ENCODE results near the gene IER2. TPM values are rescaled to one million over a fixed set of nuclear protein-coding genes. Genes with fewer than 3 reads are reported as not detected.

IER2 gene
- total and polyA plus RNA-seq, 2 experiments from 2014 or later: 101 to 325 TPM

DNA sequence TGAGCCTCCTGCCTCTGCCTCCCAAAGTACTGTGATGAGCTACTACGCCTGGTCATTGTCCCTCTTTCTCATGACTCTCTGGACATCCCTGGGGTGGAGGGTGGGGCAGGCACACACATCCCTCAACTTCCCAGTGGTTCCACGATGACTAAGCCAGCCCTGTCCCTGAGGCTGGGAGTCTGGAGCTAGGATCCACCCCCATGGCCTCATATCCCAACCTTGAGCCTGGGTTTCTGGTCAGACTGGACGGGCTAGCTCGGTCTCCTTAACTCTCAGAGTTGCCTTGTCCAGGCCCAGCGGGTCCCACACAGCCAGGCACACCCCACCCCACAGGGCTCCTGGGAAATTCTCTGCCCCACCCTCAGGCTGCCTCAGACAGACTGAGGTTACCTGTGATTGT, 19.6 kb downstream of the IER2 start:
- peaks cover 15% of the 10 kb centered on the region for H3K79me2 ChIP-seq
- peak; percentile 70 for DNase-seq (ENCODE audit: low spot score)
- H3K36me3 ChIP-seq (replicated peaks; ENCODE audit: insufficient read depth, low read depth): no peaks in the 10 kb centered on the region
- no peaks in the 10 kb centered on the region for H3K9me2 ChIP-seq (replicated peaks; ENCODE audit: insufficient read depth)
- TF ChIP-seq EZH2 (IDR thresholded peaks at IDR 0.05; ENCODE audit: borderline replicate concordance) (no peak), EZH2phosphoT487 (IDR thresholded peaks at IDR 0.05; ENCODE audit: low read depth, severe bottlenecking, unreplicated experiment) (no peak)
- TF ChIP-seq, protein P1, sequence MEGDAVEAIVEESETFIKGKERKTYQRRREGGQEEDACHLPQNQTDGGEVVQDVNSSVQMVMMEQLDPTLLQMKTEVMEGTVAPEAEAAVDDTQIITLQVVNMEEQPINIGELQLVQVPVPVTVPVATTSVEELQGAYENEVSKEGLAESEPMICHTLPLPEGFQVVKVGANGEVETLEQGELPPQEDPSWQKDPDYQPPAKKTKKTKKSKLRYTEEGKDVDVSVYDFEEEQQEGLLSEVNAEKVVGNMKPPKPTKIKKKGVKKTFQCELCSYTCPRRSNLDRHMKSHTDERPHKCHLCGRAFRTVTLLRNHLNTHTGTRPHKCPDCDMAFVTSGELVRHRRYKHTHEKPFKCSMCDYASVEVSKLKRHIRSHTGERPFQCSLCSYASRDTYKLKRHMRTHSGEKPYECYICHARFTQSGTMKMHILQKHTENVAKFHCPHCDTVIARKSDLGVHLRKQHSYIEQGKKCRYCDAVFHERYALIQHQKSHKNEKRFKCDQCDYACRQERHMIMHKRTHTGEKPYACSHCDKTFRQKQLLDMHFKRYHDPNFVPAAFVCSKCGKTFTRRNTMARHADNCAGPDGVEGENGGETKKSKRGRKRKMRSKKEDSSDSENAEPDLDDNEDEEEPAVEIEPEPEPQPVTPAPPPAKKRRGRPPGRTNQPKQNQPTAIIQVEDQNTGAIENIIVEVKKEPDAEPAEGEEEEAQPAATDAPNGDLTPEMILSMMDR (IDR thresholded peaks at IDR 0.05; ENCODE audit: poor library complexity): no peak
- no peaks in the 10 kb centered on the region for H3K27me3 ChIP-seq
- H4K20me1 ChIP-seq (ENCODE audit: insufficient read depth, poor library complexity, severe bottlenecking): no peaks in the 10 kb centered on the region
- 75% methylated on average over 5 of the region's 5 CpGs for WGBS (ENCODE audit: low lambda C conversion rate, missing lambda C conversion rate)
- no peak overlapping the region for H3K4me2 ChIP-seq
- H3K4me1 ChIP-seq (ENCODE audit: insufficient read depth): peaks cover 49% of the 10 kb centered on the region
- H3K27ac ChIP-seq: peak overlapping the region; percentile 100
- H3K4me3 ChIP-seq: no peak overlapping the region
- no peak overlapping the region for H2AFZ ChIP-seq
- H3K9me3 ChIP-seq (ENCODE audit: low read depth): no peaks in the 10 kb centered on the region

GRCh38 chr19:13171146-13171545, 20.9 kb downstream of the IER2 start:
- 97% methylated on average over 7 of the region's 7 CpGs for WGBS (ENCODE audit: low lambda C conversion rate, missing lambda C conversion rate)
- no peaks in the 10 kb centered on the region for H3K9me3 ChIP-seq (ENCODE audit: low read depth)
- no peaks in the 10 kb centered on the region for H4K20me1 ChIP-seq (ENCODE audit: insufficient read depth, poor library complexity, severe bottlenecking)
- no peaks in the 10 kb centered on the region for H3K9me2 ChIP-seq (replicated peaks; ENCODE audit: insufficient read depth)
- H3K27me3 ChIP-seq: no peaks in the 10 kb centered on the region
- no peaks in the 10 kb centered on the region for H3K36me3 ChIP-seq (replicated peaks; ENCODE audit: insufficient read depth, low read depth)
- no peak overlapping the region for H2AFZ ChIP-seq
- TF ChIP-seq, protein P1 (IDR thresholded peaks at IDR 0.05; ENCODE audit: poor library complexity): no peak
- TF ChIP-seq EZH2phosphoT487 (IDR thresholded peaks at IDR 0.05; ENCODE audit: low read depth, severe bottlenecking, unreplicated experiment) (no peak), EZH2 (IDR thresholded peaks at IDR 0.05; ENCODE audit: borderline replicate concordance) (no peak)
- no peak for DNase-seq (ENCODE audit: low spot score)
- H3K4me3 ChIP-seq: no peak overlapping the region
- H3K4me1 ChIP-seq (ENCODE audit: insufficient read depth): peaks cover 39% of the 10 kb centered on the region
- H3K4me2 ChIP-seq: no peak overlapping the region
- H3K79me2 ChIP-seq: peaks cover 15% of the 10 kb centered on the region
- no peak overlapping the region for H3K27ac ChIP-seq

GRCh38 chr19:13172346-13173138, 22.3 kb downstream of the IER2 start:
- Histone ChIP-seq H3K79me2 (peaks cover 15% of the 10 kb centered on the region), H3K36me3 (replicated peaks; ENCODE audit: insufficient read depth, low read depth) (no peaks in the 10 kb centered on the region), H3K9me2 (replicated peaks; ENCODE audit: insufficient read depth) (no peaks in the 10 kb centered on the region), H3K27me3 (no peaks in the 10 kb centered on the region), H3K27ac (peak overlapping the region; percentile 42), H3K9me3 (ENCODE audit: low read depth) (no peaks in the 10 kb centered on the region), H4K20me1 (ENCODE audit: insufficient read depth, poor library complexity, severe bottlenecking) (no peaks in the 10 kb centered on the region), H3K4me1 (ENCODE audit: insufficient read depth) (peaks cover 30% of the 10 kb centered on the region), H3K4me3 (no peak overlapping the region), H3K4me2 (no peak overlapping the region), H2AFZ (no peak overlapping the region)
- 81% methylated on average over 16 of the region's 18 CpGs for WGBS (ENCODE audit: low lambda C conversion rate, missing lambda C conversion rate)
- peak; percentile 76 for DNase-seq (ENCODE audit: low spot score)
- no peak for TF ChIP-seq EZH2 (IDR thresholded peaks at IDR 0.05; ENCODE audit: borderline replicate concordance)
- TF ChIP-seq EZH2phosphoT487 (IDR thresholded peaks at IDR 0.05; ENCODE audit: low read depth, severe bottlenecking, unreplicated experiment): no peak
- TF ChIP-seq, protein P1 (IDR thresholded peaks at IDR 0.05; ENCODE audit: poor library complexity): no peak
